MM.1S (cell line): ENCODE data around the gene LEFTY1.
"Not testable (repeated sequence)": the region's sequence is repeated elsewhere in the genome, so short reads cannot be mapped to it uniquely, and the experiment has no call there.

ENCODE experiments used
- DNase-seq: peaks from one replicate; pipeline ENCODE4 v3.0.0-alpha.2; 2015
- H2AFZ ChIP-seq: fragments of 300-600 bp; sonication (generic); 2 replicates; pipeline ENCODE4 v1.6.0; 2016; ENCODE audit warnings: antibody characterized with exemption, low read length
- H3F3A ChIP-seq: fragments of 300-600 bp; sonication (generic); 2 replicates; pipeline ENCODE4 v1.6.1; 2016; ENCODE audit warnings: mild to moderate bottlenecking, antibody characterized with exemption, low read length, moderate library complexity, mixed read lengths; ENCODE audit not compliant: insufficient read depth
- H3K27ac ChIP-seq: fragments of 300-600 bp; sonication (generic); 2 replicates; pipeline ENCODE4 v1.5.1; 2016; ENCODE audit warnings: mild to moderate bottlenecking, low read length
- H3K27me3 ChIP-seq: fragments of 300-600 bp; sonication (generic); replicated peaks from 2 replicates; pipeline ENCODE4 v1.6.0; 2016; ENCODE audit warnings: low read length; ENCODE audit not compliant: insufficient read depth
- H3K36me3 ChIP-seq: fragments of 300-600 bp; sonication (generic); replicated peaks from 2 replicates; pipeline ENCODE4 v1.6.1; 2016; ENCODE audit warnings: mild to moderate bottlenecking, low read length, mixed read lengths; ENCODE audit not compliant: insufficient read depth
- H3K4me1 ChIP-seq: fragments of 300-600 bp; sonication (generic); 2 replicates; pipeline ENCODE4 v1.6.1; 2016; ENCODE audit warnings: low read length, mixed read lengths
- H3K4me2 ChIP-seq: fragments of 300-600 bp; sonication (generic); 2 replicates; pipeline ENCODE4 v1.6.0; 2016; ENCODE audit warnings: low read depth, low read length
- H3K4me3 ChIP-seq: fragments of 300-600 bp; sonication (generic); 2 replicates; pipeline ENCODE4 v1.5.1; 2016; ENCODE audit warnings: low read length, mixed read lengths
- H3K79me2 ChIP-seq: fragments of 300-600 bp; sonication (generic); 2 replicates; pipeline ENCODE4 v1.6.1; 2016; ENCODE audit warnings: mixed run types, low read length, mixed read lengths
- H3K9ac ChIP-seq: fragments of 300-600 bp; sonication (generic); 2 replicates; pipeline ENCODE4 v1.6.1; 2016; ENCODE audit warnings: low read length, mixed read lengths
- H3K9me2 ChIP-seq: fragments of 300-600 bp; sonication (generic); replicated peaks from 2 replicates; pipeline ENCODE4 v1.6.1; 2016; ENCODE audit warnings: mild to moderate bottlenecking, low read length, mixed read lengths; ENCODE audit not compliant: insufficient read depth
- H3K9me3 ChIP-seq: fragments of 300-600 bp; sonication (generic); replicated peaks from 2 replicates; pipeline ENCODE4 v1.6.1; 2016; ENCODE audit warnings: mild to moderate bottlenecking, low read length, mixed read lengths; ENCODE audit not compliant: insufficient read depth
- H4K20me1 ChIP-seq: fragments of 300-600 bp; sonication (generic); 2 replicates; pipeline ENCODE4 v1.6.1; 2016; ENCODE audit warnings: mild to moderate bottlenecking, low read length, moderate library complexity, mixed read lengths; ENCODE audit not compliant: insufficient read depth
- CTCF ChIP-seq: fragments of 300-600 bp; sonication (generic); IDR thresholded peaks from 2 replicates; pipeline ENCODE4 v1.5.1; 2016; ENCODE audit warnings: antibody characterized with exemption, low read length, mixed read lengths
- EZH2 ChIP-seq: fragments of 300-600 bp; sonication (generic); optimal IDR thresholded peaks from 2 replicates; pipeline ENCODE3; 2017; ENCODE audit warnings: low read depth, mild to moderate bottlenecking, antibody characterized with exemption, low read length, mixed read lengths
- EZH2phosphoT487 ChIP-seq: fragments of 300-600 bp; sonication (generic); IDR thresholded peaks from 2 replicates; pipeline ENCODE4 v1.6.1; 2018; ENCODE audit warnings: antibody characterized with exemption, low read length

LEFTY1 gene

GRCh38 chr1:225888898-225889601 is at the start of gene LEFTY1:
Gene LEFTY1, minus strand, starts transcription at chr1:225889146. Its CDS starts 80 bp downstream, at chr1:225889066.
- Histone ChIP-seq H3K4me2 (no peak within 1 kb of the TSS), H4K20me1 (no peaks in the 10 kb centered on the region), H3K9ac (no peak within 1 kb of the TSS), H3K4me1 (no peaks in the 10 kb centered on the region), H3K27me3 (no peaks in the 10 kb centered on the region), H3K9me3 (no peaks in the 10 kb centered on the region), H3K9me2 (no peaks in the 10 kb centered on the region), H3K27ac (no peak within 1 kb of the TSS), H3F3A (no peaks in the 10 kb centered on the region; the same call in 1 of the 2 replicates), H2AFZ (no peak within 1 kb of the TSS), H3K4me3 (no peak within 1 kb of the TSS), H3K36me3 (no peaks in the 10 kb centered on the region), H3K79me2 (peaks cover under 1% of the 10 kb centered on the region; the same call in 1 of the 2 replicates)
- DNase-seq, result no peak
- TF ChIP-seq CTCF (no peak), EZH2 (no peak)

GRCh38 chr1:225937048-225937968 is 48.4 kb upstream of the LEFTY1 start:
- no peak overlapping the region; the same call in 1 of the 2 replicates for H2AFZ ChIP-seq
- H3K4me2 ChIP-seq, result no peak overlapping the region
- H3K27ac ChIP-seq, result peak overlapping the region; percentile 18; the same call in 1 of the 2 replicates

GRCh38 chr1:225936523-225936922 is 47.6 kb upstream of the LEFTY1 start:
- Histone ChIP-seq H3F3A (peaks cover 22% of the 10 kb centered on the region), H3K79me2 (peaks cover 10% of the 10 kb centered on the region), H3K4me3 (no peak overlapping the region), H3K4me2 (no peak overlapping the region), H3K4me1 (peaks cover 30% of the 10 kb centered on the region), H2AFZ (no peak overlapping the region; the same call in 1 of the 2 replicates), H3K9me2 (no peaks in the 10 kb centered on the region), H3K36me3 (no peaks in the 10 kb centered on the region), H3K9ac (no peak overlapping the region), H4K20me1 (no peaks in the 10 kb centered on the region), H3K27ac (peak overlapping the region; percentile 18; the same call in 1 of the 2 replicates), H3K9me3 (no peaks in the 10 kb centered on the region), H3K27me3 (no peaks in the 10 kb centered on the region)
- no peak for TF ChIP-seq CTCF
- no peak for TF ChIP-seq EZH2
- TF ChIP-seq EZH2phosphoT487, result no peak
- no peak for DNase-seq

More at GRCh38 chr1:225937048-225937968, 48.4 kb upstream of the LEFTY1 start:
- Histone ChIP-seq H3K36me3 (no peaks in the 10 kb centered on the region), H4K20me1 (no peaks in the 10 kb centered on the region), H3K9ac (no peak overlapping the region), H3K27me3 (no peaks in the 10 kb centered on the region), H3K4me1 (peaks cover 37% of the 10 kb centered on the region), H3K79me2 (peaks cover 10% of the 10 kb centered on the region), H3K9me3 (no peaks in the 10 kb centered on the region), H3F3A (peaks cover 30% of the 10 kb centered on the region), H3K4me3 (no peak overlapping the region), H3K9me2 (no peaks in the 10 kb centered on the region)
- DNase-seq, result no peak
- no peak for TF ChIP-seq CTCF
- no peak for TF ChIP-seq EZH2phosphoT487
- no peak for TF ChIP-seq EZH2

GRCh38 chr1:225936086-225936485 is 47.1 kb upstream of the LEFTY1 start:
- H3K36me3 ChIP-seq, H3K27me3 ChIP-seq, H3K4me2 ChIP-seq, H3K9me3 ChIP-seq, H3K27ac ChIP-seq, H3K9me2 ChIP-seq, H3K4me3 ChIP-seq, H3K9ac ChIP-seq, H2AFZ ChIP-seq, H4K20me1 ChIP-seq, DNase-seq: not testable (repeated sequence)
- H3F3A ChIP-seq, result peaks cover 18% of the 10 kb centered on the region
- peaks cover 10% of the 10 kb centered on the region for H3K79me2 ChIP-seq
- H3K4me1 ChIP-seq, result peaks cover 25% of the 10 kb centered on the region
